Epithelial cell of umbilical artery (primary cell): ENCODE results near the gene FZD10. TPM values are rescaled to one million over a fixed set of nuclear protein-coding genes. Genes with fewer than 3 reads are reported as not detected.

Source experiments
- total RNA-seq: library from RNA; depleted of rRNA; stranded (reverse); fragments of >200 nt; gene quantifications from 2 replicates; pipeline ENCODE4 v1.2.3, GENCODE V29; 2014

Gene FZD10
- not detected in 2 replicates for total RNA-seq

GRCh38 chr12:130162267-130162666, at the start of gene FZD10:
TSS of gene FZD10 (plus strand) at chr12:130162464. CDS start at chr12:130162943, 479 bp downstream.

Other genes starting within 250 kb of the FZD10 start
- gene PIWIL1, start 175.4 kb downstream of the FZD10 start, total RNA-seq: not detected in 2 replicates